Fibroblast of peridontal ligament (primary cell): ENCODE data around the gene SBF1.

ENCODE experiments used
- DNase-seq: peaks from one replicate; pipeline ENCODE4 v3.0.0-alpha.2; 2010; ENCODE audit errors: extremely low read depth

SBF1 gene

GRCh38 chr22:50483977-50484853 is 9.4 kb upstream of the SBF1 start:
- DNase-seq, result no peak

- DNase-seq, result no peak
Measured at GRCh38 chr22:50483556-50483955, 8.7 kb upstream of the SBF1 start.

GRCh38 chr22:50483106-50483505 is 8.3 kb upstream of the SBF1 start:
- no peak for DNase-seq

- no peak for DNase-seq
Measured at GRCh38 chr22:50482107-50483074, 7.6 kb upstream of the SBF1 start.

GRCh38 chr22:50481440-50482106 is 6.7 kb upstream of the SBF1 start, which contains the start of gene ADM2:
Gene ADM2 (plus strand): TSS chr22:50481543. CDS start chr22:50481848, 305 bp downstream.
- peak; percentile 11 for DNase-seq

- DNase-seq, result no peak
Measured at GRCh38 chr22:50481045-50481439, 6.2 kb upstream of the SBF1 start.

- DNase-seq, result no peak
Measured at GRCh38 chr22:50479721-50480120, 4.9 kb upstream of the SBF1 start.

GRCh38 chr22:50477923-50478322 is 3.1 kb upstream of the SBF1 start:
- DNase-seq, result no peak

- no peak for DNase-seq
Measured at GRCh38 chr22:50476868-50477267, 2.0 kb upstream of the SBF1 start.

- no peak for DNase-seq
Measured at GRCh38 chr22:50475652-50476002, 792 bp upstream of the SBF1 start.

GRCh38 chr22:50473855-50474671 is 772 bp downstream of the SBF1 start:
- DNase-seq, result peak; percentile 50

GRCh38 chr22:50473088-50473487 is 1.7 kb downstream of the SBF1 start:
- DNase-seq, result no peak

GRCh38 chr22:50471962-50472361 is 2.9 kb downstream of the SBF1 start:
- no peak for DNase-seq

GRCh38 chr22:50471197-50471847 is 3.5 kb downstream of the SBF1 start:
- DNase-seq, result no peak

- no peak for DNase-seq
Measured at GRCh38 chr22:50470491-50470890, 4.3 kb downstream of the SBF1 start.

- DNase-seq, result no peak
Measured at GRCh38 chr22:50469377-50470305, 5.2 kb downstream of the SBF1 start.

GRCh38 chr22:50468626-50469025 is 6.2 kb downstream of the SBF1 start:
- DNase-seq, result no peak

GRCh38 chr22:50467773-50468440 is 6.9 kb downstream of the SBF1 start:
- no peak for DNase-seq

GRCh38 chr22:50467341-50467740 is 7.5 kb downstream of the SBF1 start:
- no peak for DNase-seq
